ENCODE data around the gene COX5A.

COX5A gene

DNA sequence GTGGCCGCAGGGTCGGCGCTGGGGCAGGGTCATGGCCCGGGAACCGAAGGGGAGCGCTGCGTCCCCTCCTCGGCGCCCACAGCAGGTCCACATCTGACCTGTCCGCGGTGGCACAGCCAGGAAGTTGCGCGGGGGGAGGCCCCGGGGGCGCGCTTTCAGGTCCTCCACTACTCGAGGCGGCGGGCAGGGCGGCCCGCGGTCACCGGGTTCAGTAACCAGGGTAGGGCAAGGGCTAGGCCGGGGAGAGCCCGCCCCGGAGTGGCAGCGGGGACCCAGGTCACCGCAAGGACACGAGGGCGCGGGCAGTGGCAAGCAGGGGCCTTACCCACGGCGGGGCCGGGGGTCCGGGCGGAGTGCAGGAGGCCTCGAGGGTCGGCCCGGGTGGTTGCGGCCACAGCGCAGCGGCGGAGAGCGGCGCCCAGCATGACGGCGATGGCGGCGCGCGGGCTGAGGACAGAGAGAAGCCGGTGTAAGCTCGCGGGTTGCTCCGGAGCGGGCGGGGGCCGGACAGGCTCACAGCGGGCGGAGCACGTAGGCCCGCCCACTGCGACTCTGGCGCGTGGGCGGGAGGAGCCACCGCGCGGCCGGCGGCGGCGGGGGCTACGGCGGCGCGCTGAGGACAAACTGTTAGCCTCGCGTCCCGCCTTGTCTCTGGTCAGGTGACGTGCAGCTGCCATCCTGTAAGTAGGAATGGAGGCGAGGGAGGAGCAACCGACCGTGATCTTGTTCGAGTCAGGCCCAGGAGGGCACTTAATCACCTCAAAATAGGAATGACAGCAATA, at the start of gene COX5A:
TSS of gene COX5A (minus strand) at position 484 of the 782 bp plus-strand sequence. CDS start at position 425, 59 bp downstream.
- DNase-seq, result peak; percentile 89

DNA sequence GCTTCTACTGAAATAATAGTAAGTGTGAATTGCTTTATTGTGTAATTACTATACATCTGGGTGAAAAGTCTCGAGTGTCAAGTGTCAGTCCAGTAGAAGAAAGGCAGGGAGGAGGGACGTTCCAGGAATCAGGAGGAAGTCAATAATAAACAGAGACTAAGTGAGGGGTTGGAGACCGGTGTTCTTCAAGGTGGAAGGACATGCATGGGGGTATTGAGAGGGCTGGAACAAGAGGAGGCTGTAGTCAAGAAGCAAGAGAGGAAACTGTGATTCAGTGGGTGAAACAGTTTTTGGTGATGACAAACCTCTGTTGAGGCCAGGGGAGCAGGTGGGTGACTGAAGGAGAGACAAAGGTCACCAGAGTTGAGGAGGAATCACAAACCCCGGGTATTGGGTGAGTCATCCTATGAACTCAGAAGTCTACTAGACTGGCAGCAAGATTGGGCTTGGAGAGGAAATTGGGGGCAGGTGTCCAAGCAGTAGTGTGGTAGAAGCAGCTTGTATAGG, 45.9 kb upstream of the COX5A start:
- DNase-seq, result peak; percentile 71

DNA sequence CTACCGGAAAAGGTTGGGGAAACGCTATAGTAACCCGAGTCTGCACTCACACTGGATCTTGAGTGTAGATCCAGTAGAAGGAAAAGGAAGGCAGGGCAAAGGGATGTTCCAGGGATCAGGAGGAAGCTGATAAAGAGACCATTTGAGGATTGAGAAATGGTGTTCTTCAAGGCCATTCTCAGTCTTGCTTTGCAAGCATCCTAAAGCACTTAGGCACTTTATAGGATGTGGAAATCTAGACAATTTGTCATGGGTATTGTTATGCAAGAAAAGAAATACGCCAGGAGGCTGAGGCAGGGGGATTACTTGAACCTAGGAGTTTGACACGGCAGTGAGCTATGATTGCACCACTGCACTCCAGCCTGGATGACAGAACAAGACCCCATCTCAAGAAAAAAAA, 44.3 kb upstream of the COX5A start:
- no peak for DNase-seq

DNA sequence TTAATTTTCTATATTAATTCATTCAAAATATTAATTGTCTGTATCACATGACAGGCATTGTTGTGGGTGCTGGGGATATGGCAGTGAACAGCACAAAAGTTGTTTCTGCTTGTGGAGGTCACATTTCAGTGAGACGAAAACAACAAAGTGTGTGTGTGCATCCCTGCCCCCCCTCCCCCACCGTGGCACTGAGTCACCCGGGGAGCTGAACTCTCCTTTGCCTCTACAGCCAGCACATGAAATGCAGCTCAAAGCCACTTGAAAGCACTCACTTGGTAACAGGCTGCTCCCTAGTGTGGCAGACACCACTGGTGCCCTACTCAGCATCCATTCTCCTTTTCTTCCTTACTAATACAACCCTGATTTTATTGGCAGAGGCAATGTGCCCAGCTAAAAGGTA, 40.6 kb upstream of the COX5A start:
- peak; percentile 76 for DNase-seq

DNA sequence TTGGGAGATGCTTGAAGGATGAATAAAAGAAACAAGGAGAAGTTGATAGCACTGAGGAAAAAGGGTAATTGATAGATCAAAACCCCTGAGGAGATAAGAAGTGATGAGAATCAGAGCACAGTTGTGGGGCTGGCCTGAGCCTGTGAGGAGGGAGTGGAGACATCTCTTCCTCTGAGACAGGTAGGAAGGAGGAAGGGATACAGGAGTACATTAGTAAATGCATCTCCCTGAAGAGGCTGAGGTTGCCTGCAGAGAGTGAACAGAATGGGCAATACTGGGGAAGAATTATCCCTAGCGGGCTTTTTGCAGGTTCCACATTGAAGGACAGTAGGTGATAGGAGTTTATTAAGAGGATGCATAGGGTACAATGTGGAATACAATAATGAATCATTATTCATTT, 40.2 kb upstream of the COX5A start:
- no peak for DNase-seq

DNA sequence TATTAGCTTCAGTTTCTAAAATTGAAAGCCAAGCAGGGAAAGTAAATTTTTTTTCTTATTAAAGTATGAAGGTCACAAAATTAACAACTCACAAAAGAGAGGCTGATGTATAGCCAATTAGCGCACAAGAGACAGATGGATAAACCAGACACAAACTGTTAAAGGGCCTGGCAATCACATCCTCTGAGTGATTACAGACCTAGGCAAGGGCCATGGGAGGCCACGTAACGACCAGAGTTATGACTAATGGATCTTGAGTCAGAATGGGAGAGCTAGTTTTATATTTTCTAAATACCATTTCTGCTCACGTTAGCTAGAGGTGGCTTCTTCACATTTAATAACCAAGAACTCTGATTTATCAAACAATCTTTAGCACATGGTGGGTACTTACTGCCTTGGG, 39.7 kb upstream of the COX5A start:
- peak; percentile 55 for DNase-seq

DNA sequence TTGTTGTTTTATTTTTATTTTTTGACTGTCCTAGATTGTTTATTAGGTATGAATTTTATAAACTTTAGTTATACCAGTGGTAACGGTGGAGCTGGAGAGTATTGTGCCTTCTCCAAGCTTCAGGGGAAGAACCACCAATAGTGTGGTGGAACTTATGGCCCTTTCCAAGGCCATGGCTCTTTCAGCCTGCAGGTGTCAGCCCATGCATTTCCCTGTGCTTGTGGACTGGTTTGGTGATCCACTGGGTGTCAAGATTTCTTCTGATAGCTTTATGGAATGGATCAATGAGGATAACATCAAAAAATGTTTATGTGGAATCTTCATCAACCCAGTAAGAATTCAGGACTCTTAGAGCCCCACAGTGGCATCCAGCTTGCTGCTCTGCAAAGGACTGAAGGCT, 38.3 kb upstream of the COX5A start:
- DNase-seq, result no peak

DNA sequence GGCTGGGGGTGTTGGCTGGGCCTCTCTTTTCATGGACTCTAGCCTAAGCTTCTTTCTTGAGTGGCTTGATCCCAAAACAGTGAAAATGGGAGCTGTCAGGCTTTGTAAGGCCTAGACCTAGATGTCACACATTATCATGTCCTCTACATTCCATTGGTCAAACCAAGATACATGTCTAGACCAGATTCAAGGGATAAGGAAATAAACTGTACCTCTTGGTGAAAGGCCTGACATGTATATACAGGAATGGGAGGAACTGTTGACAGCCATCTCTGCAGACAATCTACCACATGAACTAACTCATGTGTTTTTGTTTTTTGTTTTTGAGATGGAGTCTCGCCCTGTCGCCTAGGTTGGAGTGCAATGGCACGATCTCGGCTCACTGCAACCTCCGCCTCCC, 29.8 kb upstream of the COX5A start:
- DNase-seq, result no peak

DNA sequence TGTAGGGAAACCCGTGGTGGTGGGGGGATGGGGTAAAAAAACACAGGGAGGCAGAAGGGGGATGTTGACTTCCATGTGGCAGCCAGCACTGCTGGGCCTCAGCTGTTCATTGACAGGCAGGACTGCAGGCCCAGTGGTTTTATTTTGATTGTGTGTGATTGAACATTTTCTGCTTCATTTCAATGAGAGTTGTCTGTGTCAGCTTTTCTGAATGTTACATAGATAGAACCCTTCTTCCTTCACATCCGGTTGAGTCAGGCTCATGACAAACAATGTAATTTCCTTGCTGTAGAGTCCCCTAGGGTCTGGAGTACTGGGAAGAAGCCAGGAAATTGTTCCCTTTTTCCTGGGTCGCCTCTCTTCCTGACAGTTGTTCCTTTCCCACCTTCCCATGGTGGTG, 26.9 kb upstream of the COX5A start:
- no peak for DNase-seq

DNA sequence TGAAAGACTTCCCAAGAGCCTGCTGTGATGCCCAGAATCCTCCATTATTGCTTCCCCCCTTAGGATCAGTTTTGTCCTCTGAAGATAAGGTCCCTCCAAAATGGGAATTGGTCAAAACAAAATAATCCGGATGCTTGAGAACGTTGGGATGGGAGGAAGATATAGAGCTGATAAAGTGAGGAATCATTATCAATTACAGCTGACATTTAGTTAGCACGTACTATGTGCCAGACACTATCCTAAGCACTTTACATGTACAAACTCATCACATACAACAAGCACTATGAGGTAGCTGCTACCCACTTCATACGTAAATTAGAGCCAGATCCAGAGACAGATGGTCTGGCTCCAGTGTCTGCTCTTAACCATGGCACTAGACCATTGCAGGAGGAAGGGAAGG, 25.3 kb upstream of the COX5A start:
- DNase-seq, result no peak

DNA sequence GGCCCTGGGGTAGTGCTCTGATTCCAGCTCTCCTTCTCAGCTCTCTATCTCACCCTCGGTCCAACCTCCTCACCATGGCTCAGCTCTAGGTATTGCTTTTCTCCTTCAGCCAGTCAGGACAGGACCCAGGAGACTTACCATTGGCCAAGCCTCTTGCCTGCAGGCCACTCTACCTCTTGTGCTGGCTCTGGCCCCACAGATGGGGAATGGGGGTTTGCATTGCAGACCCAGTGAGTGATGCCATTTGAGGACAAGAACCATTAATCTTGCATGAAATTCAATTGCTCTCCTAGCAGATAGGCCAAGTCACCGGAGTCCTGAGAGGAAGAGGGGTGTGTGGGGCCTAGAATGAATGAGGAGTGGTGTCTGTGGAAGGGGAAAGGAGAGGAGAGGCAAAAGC, 24.8 kb upstream of the COX5A start:
- no peak for DNase-seq

DNA sequence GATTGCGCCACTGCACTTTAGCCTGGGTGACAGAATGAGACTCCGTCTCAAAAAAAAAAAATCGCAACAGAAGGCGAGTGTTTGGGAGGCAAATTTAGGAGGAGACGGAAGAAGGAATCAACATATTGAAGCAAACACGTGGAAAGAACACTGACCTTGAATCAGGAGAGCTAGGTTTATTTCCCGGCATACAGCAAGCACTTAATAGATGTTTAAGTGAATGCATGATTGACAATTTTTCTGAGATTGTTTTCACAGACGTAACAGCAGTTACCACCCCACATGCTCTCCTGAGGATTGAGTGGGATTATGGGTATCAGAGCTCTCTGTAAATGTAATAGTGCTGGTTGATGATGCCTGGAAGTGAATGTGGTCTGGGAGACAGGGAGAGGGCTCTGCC, 24.3 kb upstream of the COX5A start:
- no peak for DNase-seq

DNA sequence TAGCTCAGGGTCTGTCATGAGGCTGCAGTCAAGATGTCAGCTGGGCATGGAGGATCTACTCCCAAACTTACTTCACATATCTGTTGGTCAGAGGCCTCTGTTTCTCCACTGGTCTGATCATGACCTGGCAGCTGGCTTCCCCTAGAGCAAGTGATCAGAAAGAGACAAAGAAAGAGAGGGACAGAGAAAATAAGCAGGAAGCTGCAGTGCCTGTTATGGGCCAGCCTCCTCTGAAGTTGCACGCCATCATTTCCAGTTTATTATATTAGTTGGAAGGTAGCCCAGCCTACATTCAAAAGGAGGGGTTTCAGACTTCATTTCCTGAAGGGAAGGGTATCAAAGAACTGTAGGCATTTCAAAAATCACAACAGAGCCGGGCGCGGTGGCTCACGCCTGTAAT, 23.7 kb upstream of the COX5A start:
- no peak for DNase-seq

DNA sequence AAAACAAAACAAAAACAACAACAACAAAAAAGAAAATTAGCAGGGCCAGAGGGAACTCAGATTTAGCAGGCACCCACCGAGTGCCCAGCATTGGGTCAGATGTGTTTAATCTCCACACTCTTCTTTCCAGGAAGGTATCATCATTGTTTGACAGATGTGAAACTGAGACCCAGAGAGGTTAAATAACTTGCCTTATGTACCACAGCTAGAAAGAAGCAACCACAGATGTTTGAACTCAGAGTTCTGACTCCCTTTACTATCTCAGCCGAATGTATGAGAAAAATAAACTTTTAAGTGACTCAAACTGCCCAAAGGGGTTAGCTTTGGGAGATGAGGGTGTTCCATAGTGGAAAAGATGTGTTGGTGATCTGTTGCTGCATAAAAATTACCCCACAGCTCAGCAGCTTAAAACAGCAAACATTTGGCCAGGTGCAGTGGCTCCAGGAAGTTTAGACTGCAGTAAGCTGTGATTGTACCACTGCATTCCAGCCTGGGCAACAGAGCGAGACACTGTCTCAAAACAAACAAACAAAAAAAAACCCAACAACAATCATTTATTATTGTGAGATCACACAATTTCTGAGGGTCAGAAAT, 23.2 kb upstream of the COX5A start:
- no peak for DNase-seq

DNA sequence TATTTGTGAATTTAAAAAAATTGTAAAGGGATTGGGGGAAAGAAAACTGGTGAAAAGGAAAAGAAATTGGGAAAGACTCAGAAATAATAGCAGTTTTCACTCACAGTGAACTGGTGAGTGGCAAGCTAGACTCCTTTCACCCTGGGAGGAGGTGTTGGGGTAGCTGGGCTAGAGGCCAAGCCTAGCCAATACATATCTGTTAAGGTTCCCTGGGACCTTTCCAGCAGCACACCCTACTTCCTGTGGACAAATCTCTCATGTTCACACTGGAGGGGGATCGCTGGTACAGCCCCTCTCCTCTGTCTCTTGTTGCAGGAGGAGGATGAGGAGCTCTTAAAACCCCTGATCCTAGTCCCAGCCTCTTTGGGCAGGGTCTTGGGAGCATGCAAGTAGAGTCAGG, 22.4 kb upstream of the COX5A start:
- no peak for DNase-seq

DNA sequence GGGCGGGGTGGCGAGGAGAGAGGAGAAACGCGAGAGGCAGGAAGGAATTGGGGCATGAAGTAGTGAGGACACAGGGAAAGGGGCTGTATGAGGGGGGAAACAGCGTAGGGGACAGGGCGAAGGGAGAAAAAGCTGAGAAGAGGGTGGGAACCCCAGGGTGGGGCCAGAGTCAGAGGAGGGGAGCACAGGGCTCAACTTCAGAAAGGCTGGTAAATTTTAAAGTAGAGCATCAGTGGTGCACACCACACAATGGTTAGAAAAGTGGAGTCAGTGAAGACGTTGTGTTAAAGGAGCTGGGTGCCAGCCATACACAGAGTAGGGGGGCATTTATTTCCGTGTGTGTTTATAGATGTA, 21.7 kb upstream of the COX5A start:
- DNase-seq, result no peak

DNA sequence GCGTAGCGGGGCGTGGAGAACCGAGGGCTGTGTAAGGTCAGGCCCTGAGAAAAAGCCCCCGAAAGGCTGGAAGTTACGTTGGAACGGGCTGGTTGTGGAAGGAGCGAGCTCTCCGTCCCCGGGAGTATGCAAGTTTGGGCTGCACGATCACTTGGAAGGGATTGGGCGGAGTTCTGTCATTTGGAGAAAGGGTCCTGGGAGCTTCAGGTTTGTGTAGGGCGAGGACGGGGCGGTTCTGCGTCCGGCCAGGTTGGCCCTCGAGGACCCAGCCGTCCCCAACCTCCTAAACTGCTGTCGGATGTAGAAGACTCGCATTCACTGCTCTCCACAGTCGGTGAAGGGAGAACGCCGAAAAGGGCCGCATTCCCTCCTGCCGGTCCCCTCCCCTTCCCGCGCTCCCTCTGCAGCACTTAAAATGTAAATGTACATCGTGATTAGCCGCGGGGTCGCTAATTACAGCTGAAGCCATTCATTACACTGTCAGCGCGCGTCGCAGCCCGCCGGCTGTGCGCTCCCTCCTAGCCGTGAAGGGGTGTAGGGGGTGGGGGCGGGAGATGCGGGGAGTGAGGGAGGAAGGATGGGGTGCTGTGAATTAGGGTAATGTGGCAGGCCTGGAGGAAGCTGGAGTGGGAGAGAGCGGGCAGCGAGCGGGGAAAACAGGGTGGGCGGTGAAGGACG, 21.2 kb upstream of the COX5A start:
- DNase-seq, result no peak

DNA sequence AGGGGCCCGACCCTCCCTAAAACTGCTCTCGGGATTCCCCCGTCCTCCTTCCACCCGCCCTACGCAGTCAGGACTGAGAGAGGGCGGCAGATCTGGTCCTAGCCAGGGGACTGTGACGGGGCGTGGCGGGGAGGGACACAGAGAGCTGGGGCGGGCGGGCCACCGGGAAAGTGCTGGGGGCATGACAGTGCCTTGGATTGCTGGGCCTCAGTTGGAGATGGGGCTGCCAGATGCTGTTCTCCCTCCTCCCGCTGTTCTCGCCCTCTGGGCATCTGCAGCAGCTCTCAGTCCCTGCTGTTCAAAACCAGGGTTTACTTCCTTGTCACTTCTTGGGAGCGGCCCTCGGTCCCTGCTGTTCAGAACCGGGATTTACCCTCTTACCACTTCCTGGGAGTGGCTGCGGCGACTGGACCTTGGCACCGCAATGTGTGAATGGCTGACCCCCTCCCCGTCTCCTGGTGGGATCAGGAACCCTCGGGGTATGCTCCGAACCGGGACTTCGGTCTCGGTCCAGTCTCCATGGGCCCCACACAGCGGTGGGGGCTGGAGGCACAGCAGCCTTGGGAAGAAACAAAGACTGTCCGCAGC, 20.5 kb upstream of the COX5A start:
- peak; percentile 45 for DNase-seq

DNA sequence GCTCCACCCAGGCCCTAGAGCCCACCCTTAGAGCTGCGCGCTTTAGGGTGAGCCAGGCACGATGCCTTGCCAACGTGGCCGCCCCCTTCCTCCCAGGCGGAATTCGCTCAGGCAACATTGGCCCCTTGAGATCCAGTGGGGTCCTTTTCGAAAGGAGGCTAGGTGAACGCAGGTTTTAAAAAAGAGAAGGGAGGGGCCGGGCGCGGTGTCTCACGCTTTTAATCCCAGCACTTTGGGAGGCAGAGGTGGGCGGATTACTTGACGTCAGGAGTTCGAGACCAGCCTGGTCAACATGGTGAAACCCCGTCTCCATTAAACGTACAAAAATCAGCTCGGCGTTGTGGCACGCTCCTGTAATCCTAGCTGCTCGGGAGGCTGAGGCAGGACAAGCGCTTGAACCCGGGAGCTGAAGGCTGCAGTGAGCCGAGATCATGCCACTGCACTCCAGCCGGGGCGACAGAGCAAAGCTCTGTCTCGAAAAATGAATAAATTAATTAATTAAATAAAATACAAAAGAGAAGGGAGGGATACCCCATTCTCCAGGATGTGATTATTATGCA, 19.7 kb upstream of the COX5A start:
- peak; percentile 44 for DNase-seq

DNA sequence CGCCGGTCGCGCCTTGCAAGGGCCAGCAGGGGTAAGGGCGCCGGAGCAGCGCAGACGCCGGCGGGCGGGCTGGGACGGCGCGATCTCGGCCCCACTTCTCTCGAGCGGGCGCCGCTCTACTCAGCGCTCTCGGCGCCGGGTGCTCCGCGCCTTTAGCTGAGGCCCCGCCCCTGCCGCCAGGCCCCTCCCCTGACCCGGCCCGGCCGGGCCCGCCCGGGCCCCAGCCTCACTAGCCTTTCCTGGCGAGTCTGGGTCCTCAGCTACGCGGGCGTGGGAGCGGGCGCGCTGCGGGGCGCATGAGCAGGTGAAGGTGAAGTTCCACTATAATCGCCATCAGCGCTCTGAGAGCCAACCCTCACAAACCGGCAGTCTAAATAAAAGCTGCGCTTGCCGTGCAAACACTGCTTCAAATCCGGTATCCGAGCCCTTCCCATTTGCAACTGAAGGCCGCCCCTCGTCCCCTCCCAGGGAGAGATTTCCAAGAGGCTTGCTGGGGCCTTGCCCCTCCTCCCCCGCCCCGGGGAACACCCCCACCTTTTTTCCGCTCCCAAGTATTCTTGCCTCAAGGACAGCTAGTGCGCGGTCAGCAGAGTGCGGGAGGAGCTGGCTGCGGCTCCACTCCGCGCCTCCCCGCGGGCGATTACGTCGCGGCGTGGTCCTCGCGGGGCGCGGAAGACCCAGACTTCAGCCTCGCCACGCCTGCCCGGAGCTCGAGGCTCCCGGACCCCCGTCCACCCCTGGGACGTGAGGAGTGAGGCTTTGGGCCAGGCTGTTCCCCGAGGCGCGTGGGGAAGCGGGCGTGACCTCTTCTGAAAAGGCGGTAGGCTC, 19.0 kb upstream of the COX5A start, which contains the start of gene RPP25:
TSS of gene RPP25 (minus strand) at position 125 of the 828 bp plus-strand sequence. CDS start 189 bp downstream, outside the sequence.
- peak; percentile 88 for DNase-seq

DNA sequence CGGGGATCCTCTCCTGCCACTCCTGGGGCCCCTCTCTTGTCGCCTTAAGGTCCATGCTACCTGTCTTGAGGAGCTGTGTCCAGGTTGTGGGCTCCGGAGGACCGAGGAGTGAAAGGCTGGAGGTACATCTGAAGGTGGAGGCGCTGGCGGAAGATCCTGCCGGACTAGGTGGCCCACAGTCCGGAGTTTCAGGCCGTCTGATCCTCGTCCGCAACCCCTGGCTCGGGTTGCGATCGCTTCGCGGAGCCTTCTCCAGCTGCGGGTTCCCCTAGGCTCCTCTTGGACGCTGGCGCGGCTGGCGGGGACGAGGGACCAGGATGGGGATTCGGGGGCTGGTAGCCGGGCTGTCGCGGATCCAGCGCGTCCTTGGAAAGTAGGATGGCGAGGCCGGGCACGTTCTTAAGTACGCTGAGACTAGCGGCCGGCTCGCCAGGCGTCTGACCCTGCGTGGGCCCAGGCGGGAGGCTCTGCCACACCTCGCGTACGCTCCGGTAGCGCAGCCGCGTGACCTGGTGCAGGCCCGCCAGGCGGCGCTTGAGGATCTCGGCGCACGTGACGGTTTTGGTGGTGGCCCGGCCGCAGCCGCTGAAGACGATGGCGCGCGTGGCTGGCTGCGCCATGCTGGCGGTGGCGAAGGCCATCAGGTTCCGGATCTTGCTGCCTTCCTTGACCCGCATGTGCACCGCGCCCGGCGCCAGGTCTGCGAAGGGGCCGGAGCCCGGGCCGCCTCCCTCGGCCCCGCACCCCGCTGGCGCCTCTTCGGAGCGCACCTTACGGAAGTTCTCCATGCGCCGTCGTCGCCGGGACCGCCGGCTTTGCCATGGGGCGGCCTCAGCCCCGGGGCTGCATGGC, 18.1 kb upstream of the COX5A start:
- DNase-seq, result peak; percentile 80
